CD14-positive monocyte (primary cell): ENCODE results near the gene GLP1R. TPM values are rescaled to one million over a fixed set of nuclear protein-coding genes. Genes with fewer than 3 reads are reported as not detected.
A peak's percentile ranks its signal among the peaks of the same experiment; 100 is the strongest.

Experiments used
- DNase-seq, 3 donors: peaks; one replicate each; pipeline ENCODE4 v3.0.0-alpha.2; 2011 to 2022
- H2AFZ ChIP-seq: 2 replicates; pipeline ENCODE4 v1.6.0; 2012; ENCODE audit warnings: mild to moderate bottlenecking, low read depth, low read length, inconsistent platforms; ENCODE audit not compliant: insufficient read depth, poor library complexity, severe bottlenecking
- H3K27ac ChIP-seq, 2 donors: 1 replicate in 1 of 2; 2 replicates in 1 of 2; pipeline ENCODE4 v1.5.1; 2012 to 2013; ENCODE audit warnings: low read length in 2 of 2, control low read depth in 1 of 2, inconsistent platforms in 1 of 2, low read depth in 1 of 2, mild to moderate bottlenecking in 1 of 2
- H3K27me3 ChIP-seq, 2 donors: one replicate each; pipeline versions ENCODE4 v1.6.0 to v1.6.1; 2011 to 2013; ENCODE audit warnings: low read length in 2 of 2; ENCODE audit not compliant: control insufficient read depth in 2 of 2, insufficient read depth in 2 of 2
- H3K36me3 ChIP-seq, 2 donors: replicated peaks in 1 of 2; 1 replicate in 1 of 2; 2 replicates in 1 of 2; pipeline versions ENCODE4 v1.5.1 to v1.6.1; 2012 to 2013; ENCODE audit warnings: low read length in 2 of 2, control low read depth in 1 of 2, inconsistent platforms in 1 of 2, mild to moderate bottlenecking in 1 of 2; ENCODE audit not compliant: insufficient read depth in 2 of 2, control insufficient read depth in 1 of 2
- H3K4me1 ChIP-seq, 2 donors: 1 replicate in 1 of 2; 2 replicates in 1 of 2; pipeline versions ENCODE4 v1.5.1 to v1.6.1; 2012 to 2013; ENCODE audit warnings: low read length in 2 of 2, control low read depth in 1 of 2, inconsistent platforms in 1 of 2, mild to moderate bottlenecking in 1 of 2, moderate library complexity in 1 of 2; ENCODE audit not compliant: insufficient read depth in 2 of 2, control insufficient read depth in 1 of 2
- H3K4me2 ChIP-seq: replicated peaks from 2 replicates; pipeline ENCODE3; 2012; ENCODE audit warnings: low read length, moderate library complexity, mild to moderate bottlenecking; ENCODE audit not compliant: poor library complexity, severe bottlenecking; ENCODE audit errors: extremely low read depth
- H3K4me3 ChIP-seq, 3 experiments: fragments of 200-600 bp in 1 of 3; sonication (generic) in 1 of 3; replicated peaks in 1 of 3; 1 replicate in 2 of 3; 2 replicates in 1 of 3; pipeline ENCODE4 v1.5.1; 2011 to 2013; ENCODE audit warnings: low read length in 3 of 3, mild to moderate bottlenecking in 3 of 3, control low read depth in 2 of 3, low read depth in 2 of 3, inconsistent platforms in 1 of 3, moderate library complexity in 1 of 3
- H3K79me2 ChIP-seq: 2 replicates; pipeline ENCODE4 v1.6.0; 2012; ENCODE audit warnings: mild to moderate bottlenecking, control low read depth, inconsistent platforms, low read length, moderate library complexity; ENCODE audit not compliant: insufficient read depth
- H3K9ac ChIP-seq: 2 replicates; pipeline ENCODE4 v1.6.0; 2017; ENCODE audit warnings: low read length, mild to moderate bottlenecking; ENCODE audit not compliant: insufficient read depth, poor library complexity, severe bottlenecking
- H3K9me3 ChIP-seq, 2 donors: replicated peaks in 1 of 2; 1 replicate in 1 of 2; 2 replicates in 1 of 2; pipeline versions ENCODE4 v1.5.1 to v1.6.1; 2012 to 2013; ENCODE audit warnings: low read length in 2 of 2, control low read depth in 1 of 2; ENCODE audit not compliant: control insufficient read depth in 1 of 2, insufficient read depth in 1 of 2
- H4K20me1 ChIP-seq: 2 replicates; pipeline ENCODE4 v1.6.0; 2012; ENCODE audit warnings: mild to moderate bottlenecking, low read length, control low read depth, moderate library complexity; ENCODE audit not compliant: insufficient read depth
- H3K27ac Mint-ChIP-seq, 7 donors: one replicate each; pipeline ENCODE4 v1.8.0; 2020; ENCODE audit warnings: mild to moderate bottlenecking in 7 of 7, mixed read lengths in 7 of 7, moderate library complexity in 6 of 7, inconsistent platforms in 2 of 7
- H3K27me3 Mint-ChIP-seq, 3 donors: one replicate each; pipeline ENCODE4 v1.8.0; 2021 to 2022; ENCODE audit warnings: low read depth in 3 of 3, mild to moderate bottlenecking in 3 of 3, mixed read lengths in 3 of 3, moderate library complexity in 3 of 3, inconsistent platforms in 1 of 3
- H3K36me3 Mint-ChIP-seq, 2 donors: one replicate each; pipeline ENCODE4 v1.8.0; 2020; ENCODE audit warnings: mixed read lengths in 2 of 2, inconsistent platforms in 1 of 2, mild to moderate bottlenecking in 1 of 2
- H3K4me1 Mint-ChIP-seq: one replicate; pipeline ENCODE4 v1.8.0; 2020; ENCODE audit warnings: mild to moderate bottlenecking, mixed read lengths
- H3K4me3 Mint-ChIP-seq, 2 donors: one replicate each; pipeline ENCODE4 v1.8.0; 2020; ENCODE audit warnings: mild to moderate bottlenecking in 2 of 2, mixed read lengths in 2 of 2, moderate library complexity in 1 of 2
- H3K9me3 Mint-ChIP-seq, 7 donors: one replicate each; pipeline ENCODE4 v1.8.0; 2020 to 2022; ENCODE audit warnings: mixed read lengths in 7 of 7, mild to moderate bottlenecking in 6 of 7, moderate library complexity in 6 of 7, inconsistent platforms in 2 of 7
- CTCF ChIP-seq: fragments of 200-600 bp; IDR thresholded peaks from one replicate; pipeline ENCODE4 v1.8.0; 2022; ENCODE audit warnings: antibody characterized with exemption, mild to moderate bottlenecking
- WGBS: methylation state at CpG from one replicate; pipeline ENCODE4 v1.1.5; 2013; ENCODE audit warnings: missing lambda C conversion rate; ENCODE audit not compliant: insufficient coverage; 5-methylcytosine and 5-hydroxymethylcytosine counted together
- intact Hi-C, 2 donors: fragments of 100-400 bp; cut with micrococcal nuclease; formaldehyde crosslinking; loops; one replicate each; pipeline versions ENCODE4 v1.15.0 to v1.15.1; 2023
- polyA plus RNA-seq, 3 donors: library from polyadenylated mRNA; depleted of rRNA in 1 of 3; unstranded in 2 of 3; stranded (reverse) in 1 of 3; fragments of 300-500 nt in 2 of 3; fragments of >200 nt in 1 of 3; fragmentation: Illumina TruSeq in 2 of 3; gene quantifications; 1 replicate in 2 of 3; 2 replicates in 1 of 3; pipeline ENCODE4 v1.2.3, GENCODE V29; 2012 to 2021

The GLP1R gene
- polyA plus RNA-seq, 3 donors, result not detected

GRCh38 chr6:39128106-39128505, 79.5 kb downstream of the GLP1R start:
- Mint-ChIP-seq H3K27ac (peak overlapping the region in 1 of 7 donors; percentile 31), H3K4me3 (no peak overlapping the region), H3K4me1 (no peaks in the 10 kb centered on the region), H3K9me3 (peaks cover 0 to 2% (median 1%) of the 10 kb centered on the region in 7 donors), H3K27me3 (peaks cover 2 to 15% (median 11%) of the 10 kb centered on the region in 3 donors), H3K36me3 (no peaks in the 10 kb centered on the region)
- Histone ChIP-seq H3K4me3 (no peak overlapping the region), H3K4me1 (no peaks in the 10 kb centered on the region), H3K36me3 (no peaks in the 10 kb centered on the region), H3K27ac (no peak overlapping the region), H3K9me3 (no peaks in the 10 kb centered on the region), H4K20me1 (no peaks in the 10 kb centered on the region), H3K79me2 (no peaks in the 10 kb centered on the region), H3K4me2 (no peak overlapping the region), H3K9ac (no peak overlapping the region), H2AFZ (no peak overlapping the region), H3K27me3 (no peaks in the 10 kb centered on the region)
- WGBS, result 100% methylated on average over 1 of the region's 3 CpGs
- no peak for TF ChIP-seq CTCF
- intact Hi-C loops, result no loop called here
- no peak for DNase-seq

- no peak for DNase-seq
- H3K27me3 Mint-ChIP-seq, result peaks cover 2 to 15% (median 6%) of the 10 kb centered on the region in 3 donors
These were observed 80.3 kb downstream of the GLP1R start for GRCh38 chr6:39128832-39129231.

More at GRCh38 chr6:39128832-39129231, 80.3 kb downstream of the GLP1R start:
- no peak overlapping the region for H3K27ac Mint-ChIP-seq
- peaks cover 0 to 2% (median 0%) of the 10 kb centered on the region in 7 donors for H3K9me3 Mint-ChIP-seq
- no peaks in the 10 kb centered on the region for H3K27me3 ChIP-seq
- H3K9ac ChIP-seq, result no peak overlapping the region
- H2AFZ ChIP-seq, result no peak overlapping the region
- H3K79me2 ChIP-seq, result no peaks in the 10 kb centered on the region
- no peaks in the 10 kb centered on the region for H3K36me3 Mint-ChIP-seq
- H3K4me1 ChIP-seq, result no peaks in the 10 kb centered on the region
- H3K4me3 Mint-ChIP-seq, result no peak overlapping the region
- H3K4me2 ChIP-seq, result no peak overlapping the region
- no peak overlapping the region for H3K27ac ChIP-seq
- H3K4me3 ChIP-seq, result no peak overlapping the region
- no peaks in the 10 kb centered on the region for H4K20me1 ChIP-seq
- no peak for TF ChIP-seq CTCF
- H3K36me3 ChIP-seq, result no peaks in the 10 kb centered on the region
- intact Hi-C loops, result no loop called here
- no peaks in the 10 kb centered on the region for H3K9me3 ChIP-seq
- H3K4me1 Mint-ChIP-seq, result no peaks in the 10 kb centered on the region
